Effector CD4-positive, alpha-beta T cell (primary cell): ENCODE measurements around the gene JUN.

Experiments used
- DNase-seq: peaks from one replicate; pipeline ENCODE4 v3.0.0-alpha.2; 2020

The JUN gene

GRCh38 chr1:58783090-58783992 is 506 bp downstream of the JUN start:
- DNase-seq = peak; percentile 11

DNA sequence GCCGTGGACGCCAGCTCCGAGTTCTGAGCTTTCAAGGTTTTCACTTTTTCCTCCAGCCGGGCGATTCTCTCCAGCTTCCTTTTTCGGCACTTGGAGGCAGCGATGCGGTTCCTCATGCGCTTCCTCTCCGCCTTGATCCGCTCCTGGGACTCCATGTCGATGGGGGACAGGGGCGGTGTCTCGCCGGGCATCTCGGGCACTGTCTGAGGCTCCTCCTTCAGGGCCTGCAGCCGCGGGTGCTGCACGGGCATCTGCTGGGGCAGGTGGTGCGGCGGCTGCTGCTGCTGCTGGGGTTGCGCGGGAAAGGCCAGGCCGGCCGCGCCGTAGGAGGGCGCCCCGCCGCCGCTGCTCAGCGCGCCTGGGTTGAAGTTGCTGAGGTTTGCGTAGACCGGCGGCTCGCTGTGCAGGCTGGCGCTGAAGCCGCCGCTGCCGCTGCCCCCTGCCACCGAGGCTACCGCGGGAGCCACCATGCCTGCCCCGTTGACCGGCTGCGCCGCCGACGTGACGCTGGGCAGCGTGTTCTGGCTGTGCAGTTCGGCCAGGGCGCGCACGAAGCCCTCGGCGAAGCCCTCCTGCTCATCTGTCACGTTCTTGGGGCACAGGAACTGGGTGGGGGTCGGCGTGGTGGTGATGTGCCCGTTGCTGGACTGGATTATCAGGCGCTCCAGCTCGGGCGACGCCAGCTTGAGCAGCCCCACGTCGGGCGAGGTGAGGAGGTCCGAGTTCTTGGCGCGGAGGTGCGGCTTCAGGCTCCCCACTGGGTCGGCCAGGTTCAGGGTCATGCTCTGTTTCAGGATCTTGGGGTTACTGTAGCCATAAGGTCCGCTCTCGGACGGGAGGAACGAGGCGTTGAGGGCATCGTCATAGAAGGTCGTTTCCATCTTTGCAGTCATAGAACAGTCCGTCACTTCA is 1.4 kb downstream of the JUN start:
- peak; percentile 20 for DNase-seq

DNA sequence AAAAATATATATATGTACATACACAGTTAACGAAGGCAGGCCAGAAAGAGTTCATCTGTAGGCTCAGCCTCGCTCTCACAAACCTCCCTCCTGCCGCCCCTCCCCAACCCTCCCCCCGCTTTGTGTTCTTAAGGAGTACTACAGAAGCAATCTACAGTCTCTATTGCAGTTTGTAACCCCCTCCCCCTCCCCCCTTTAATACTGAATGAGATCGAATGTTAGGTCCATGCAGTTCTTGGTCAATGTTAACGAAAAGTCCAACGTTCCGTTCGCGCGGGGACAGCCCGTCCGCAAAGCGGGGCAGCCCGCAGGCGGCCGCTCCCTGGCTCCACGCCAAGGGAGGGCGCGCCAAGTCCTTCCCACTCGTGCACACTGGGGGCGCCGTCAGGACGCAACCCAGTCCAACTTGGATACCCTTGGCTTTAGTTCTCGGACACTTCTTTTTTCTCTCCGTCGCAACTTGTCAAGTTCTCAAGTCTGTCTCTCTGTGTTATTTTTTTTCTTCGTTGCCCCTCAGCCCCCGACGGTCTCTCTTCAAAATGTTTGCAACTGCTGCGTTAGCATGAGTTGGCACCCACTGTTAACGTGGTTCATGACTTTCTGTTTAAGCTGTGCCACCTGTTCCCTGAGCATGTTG is 2.2 kb downstream of the JUN start:
- DNase-seq = peak; percentile 39

DNA sequence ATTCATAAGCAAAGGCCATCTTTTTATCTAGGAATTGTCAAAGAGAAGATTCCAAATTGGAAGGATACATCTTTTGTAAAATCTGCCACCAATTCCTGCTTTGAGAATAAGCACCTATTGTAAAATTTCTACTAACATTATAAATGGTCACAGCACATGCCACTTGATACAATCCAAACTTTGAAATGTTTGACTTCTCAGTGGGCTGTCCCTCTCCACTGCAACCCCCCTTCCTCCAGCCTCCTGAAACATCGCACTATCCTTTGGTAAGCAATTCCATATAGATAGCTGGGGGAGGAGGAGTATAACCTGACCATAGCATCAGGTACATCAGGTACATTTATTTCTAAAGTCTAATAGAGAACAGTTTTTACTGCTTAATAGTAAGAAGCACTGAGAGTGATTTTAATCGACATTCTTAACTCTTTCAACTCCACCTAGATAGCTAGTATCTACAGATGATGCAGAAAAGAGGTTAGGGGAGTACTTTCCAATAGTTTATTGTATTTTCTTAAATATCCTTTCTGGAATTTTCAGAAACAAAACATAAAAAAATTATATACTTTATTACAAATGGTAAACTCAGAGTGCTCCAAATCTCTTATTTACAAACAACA is 2.9 kb downstream of the JUN start:
- DNase-seq = peak; percentile 15

DNA sequence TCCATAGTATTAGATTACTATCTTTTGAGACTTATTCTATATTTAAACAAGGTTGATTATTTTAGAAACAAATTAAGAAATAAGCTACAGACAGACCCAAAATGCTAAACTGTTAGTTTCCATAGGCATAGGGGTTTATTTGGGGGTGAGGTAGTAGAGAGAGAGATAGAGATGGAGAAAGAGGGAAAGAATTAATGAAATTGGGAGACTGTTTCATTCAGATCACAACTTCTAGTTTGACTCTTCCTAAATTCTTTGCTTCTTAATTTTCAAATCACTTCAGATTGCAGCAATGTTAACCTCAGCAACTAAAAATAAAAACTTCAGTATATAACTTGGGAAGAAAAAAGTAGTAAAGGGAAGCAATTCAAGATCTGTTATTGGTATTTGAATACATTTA is 3.4 kb downstream of the JUN start:
- DNase-seq = no peak

- DNase-seq = no peak
These were observed 4.0 kb downstream of the JUN start for GRCh38 chr1:58779801-58780382.

GRCh38 chr1:58779059-58779754 is 4.6 kb downstream of the JUN start:
- DNase-seq = no peak

- DNase-seq = no peak
These were observed 5.4 kb downstream of the JUN start for GRCh38 chr1:58778385-58779000.

DNA sequence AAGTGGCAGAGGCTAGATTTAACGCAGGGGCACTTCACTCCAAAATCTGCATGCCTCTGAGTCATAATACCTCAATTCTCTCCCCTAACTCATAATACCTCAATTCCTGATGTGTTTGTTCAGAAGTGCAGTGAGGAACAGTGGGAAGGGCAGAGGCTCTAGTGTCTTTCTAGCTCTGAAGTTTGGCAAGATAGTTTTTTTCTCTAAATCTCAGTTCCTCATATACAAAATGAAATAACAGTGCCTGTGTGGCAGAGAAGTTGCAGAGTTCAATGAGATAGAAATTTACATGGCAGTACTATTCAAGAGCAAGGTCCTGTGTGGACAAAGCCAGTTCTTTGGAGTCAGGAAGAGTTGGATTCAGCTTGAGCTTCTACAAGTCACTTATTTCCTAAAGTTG is 9.8 kb downstream of the JUN start:
- no peak for DNase-seq

GRCh38 chr1:58773406-58773840 is 10.4 kb downstream of the JUN start:
- DNase-seq = no peak

- no peak for DNase-seq
These were observed 14.0 kb downstream of the JUN start for GRCh38 chr1:58769809-58770320.

DNA sequence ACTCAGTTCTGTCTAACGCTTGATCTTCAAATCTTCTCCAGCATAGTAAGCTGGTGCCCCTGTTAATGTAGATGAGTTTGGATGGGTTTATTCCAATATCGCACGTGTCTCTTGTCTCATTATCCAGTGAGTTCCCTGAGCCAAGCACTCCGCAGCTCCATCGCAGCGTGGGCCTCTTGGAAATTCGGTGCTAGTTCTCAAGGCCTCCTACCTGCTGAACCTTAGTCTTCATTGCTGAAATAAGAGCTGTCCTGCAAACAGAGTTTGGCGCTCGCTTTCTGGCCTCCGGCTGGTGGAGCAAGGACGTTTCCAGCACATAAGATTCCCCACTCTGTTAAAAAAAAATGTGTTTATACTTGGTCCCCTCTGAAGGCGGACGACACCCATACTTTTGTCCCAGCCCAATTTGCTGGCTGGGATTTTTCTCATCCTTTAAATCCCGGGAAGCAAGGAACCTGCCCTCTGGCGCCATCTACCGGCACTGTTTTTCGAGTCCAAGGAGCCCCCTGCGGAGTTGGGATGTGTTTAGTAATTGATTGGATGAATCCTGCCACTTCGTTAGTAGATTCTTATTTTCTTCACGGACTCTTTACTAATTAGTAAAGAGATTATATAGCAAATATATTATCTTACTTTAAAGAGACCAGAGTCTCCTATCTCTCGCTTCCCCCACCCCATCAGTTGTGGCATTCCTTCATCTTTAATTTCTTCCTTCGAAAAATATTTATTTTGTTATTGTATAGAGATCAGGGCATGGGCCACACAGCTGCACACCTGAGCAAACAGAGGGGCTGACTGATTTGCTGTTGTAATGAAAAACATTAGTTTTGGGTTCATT is 14.7 kb downstream of the JUN start:
- no peak for DNase-seq

DNA sequence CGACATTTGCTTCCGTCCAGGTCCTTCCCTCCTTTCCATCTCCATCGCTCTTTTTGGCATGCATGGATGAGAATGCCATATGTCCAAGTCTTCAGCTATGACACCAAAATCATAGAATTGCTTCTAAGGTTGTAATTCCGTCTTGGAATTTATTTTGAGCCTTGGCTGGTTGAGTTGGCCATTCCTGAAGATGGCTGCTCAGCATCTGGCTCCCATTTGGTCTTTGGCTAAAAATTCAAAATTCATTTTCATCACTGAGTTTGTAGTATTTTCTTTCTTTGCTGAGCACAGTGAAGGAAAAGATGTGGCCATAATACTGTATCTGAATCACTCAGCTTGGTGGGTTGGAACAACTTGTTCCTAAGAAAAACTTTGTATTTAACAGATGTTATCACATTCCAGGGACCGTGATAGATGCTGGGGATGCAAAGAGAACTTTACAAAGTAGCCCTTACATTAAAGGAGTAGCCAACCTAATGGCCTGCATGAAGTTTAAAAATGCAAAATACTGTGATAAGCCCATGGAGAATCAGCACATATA is 15.6 kb downstream of the JUN start:
- DNase-seq = no peak

- no peak for DNase-seq
These were observed 16.7 kb downstream of the JUN start for GRCh38 chr1:58767143-58767542.

GRCh38 chr1:58765441-58765840 is 18.4 kb downstream of the JUN start:
- DNase-seq = no peak

GRCh38 chr1:58765006-58765405 is 18.8 kb downstream of the JUN start:
- DNase-seq = no peak

DNA sequence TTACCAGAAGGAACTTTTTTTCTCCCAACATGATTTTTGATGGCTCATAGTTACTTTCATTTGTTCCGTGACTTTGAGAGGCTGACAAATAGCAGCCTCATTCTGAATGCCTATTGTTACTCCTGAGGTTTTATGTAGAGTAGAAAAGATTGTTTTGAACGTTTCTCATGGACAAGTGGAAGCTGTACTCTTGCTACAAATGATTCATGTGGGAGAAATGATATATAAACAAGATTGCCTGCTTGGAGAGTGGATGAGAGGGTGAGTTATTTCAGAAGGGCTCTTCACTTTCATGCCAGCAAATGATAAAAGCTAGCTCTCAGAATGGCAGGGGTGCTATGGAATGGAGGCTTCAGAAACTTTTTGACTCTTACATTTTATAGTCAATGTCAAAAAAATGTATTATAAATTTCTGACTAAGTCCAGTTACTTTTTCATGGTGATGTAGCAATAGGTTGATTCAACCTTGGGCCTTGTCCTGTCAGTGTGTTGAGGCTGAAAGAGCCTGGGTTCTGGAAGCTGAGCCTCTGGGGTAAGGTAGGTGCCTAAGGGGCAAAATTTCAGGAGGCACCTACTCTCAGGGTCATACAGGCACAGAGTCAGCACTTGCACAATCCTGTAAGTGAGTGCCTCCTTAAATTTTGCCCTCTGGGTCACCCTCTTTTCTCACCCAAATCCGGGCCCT is 19.4 kb downstream of the JUN start:
- DNase-seq = no peak

DNA sequence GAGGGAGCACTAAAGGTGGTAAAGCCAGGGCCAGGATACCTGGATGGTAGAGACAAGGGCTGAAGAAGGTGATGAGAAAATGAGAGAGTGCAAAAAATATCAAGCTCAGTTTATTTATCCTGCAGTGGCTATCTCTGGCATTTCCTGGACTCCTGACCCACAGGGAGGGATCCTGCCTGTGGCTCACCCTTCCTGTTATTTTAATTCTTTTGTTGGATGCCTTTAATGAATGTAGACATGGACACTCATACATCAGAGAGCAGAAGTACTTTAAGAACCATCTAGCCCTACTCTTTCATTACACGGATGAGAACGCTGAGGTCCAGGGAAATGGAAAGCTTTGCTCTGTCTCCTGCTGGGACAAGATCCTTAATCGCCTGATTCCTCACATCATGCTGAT is 20.6 kb downstream of the JUN start:
- DNase-seq = no peak

- DNase-seq = no peak
These were observed 21.0 kb downstream of the JUN start for GRCh38 chr1:58762806-58763205.
